Hepatocyte (in vitro differentiated cells): ENCODE results near the gene MOSMO. TPM values are rescaled to one million over a fixed set of nuclear protein-coding genes. Genes with fewer than 3 reads are reported as not detected.

Experiments used
- DNase-seq: peaks from one replicate; pipeline ENCODE4 v3.0.0-alpha.2; 2016; ENCODE audit warnings: low spot score
- H2AFZ ChIP-seq: fragments of 200-600 bp; sonication (generic); 2 replicates; pipeline ENCODE4 v1.6.0; 2016; ENCODE audit warnings: antibody characterized with exemption, mild to moderate bottlenecking
- H3K27ac ChIP-seq: fragments of 200-600 bp; sonication (generic); 2 replicates; pipeline ENCODE4 v1.5.1; 2016; ENCODE audit warnings: mild to moderate bottlenecking
- H3K27me3 ChIP-seq: fragments of 200-600 bp; sonication (generic); 2 replicates; pipeline ENCODE4 v1.6.1; 2016
- H3K36me3 ChIP-seq: fragments of 200-600 bp; sonication (generic); replicated peaks from 2 replicates; pipeline ENCODE4 v1.5.1; 2016; ENCODE audit warnings: low read depth; ENCODE audit not compliant: insufficient read depth
- H3K4me1 ChIP-seq: fragments of 200-600 bp; sonication (generic); 2 replicates; pipeline ENCODE4 v1.5.1; 2016; ENCODE audit warnings: mild to moderate bottlenecking, moderate library complexity; ENCODE audit not compliant: insufficient read depth
- H3K4me2 ChIP-seq: fragments of 200-600 bp; sonication (generic); 2 replicates; pipeline ENCODE4 v1.6.0; 2016
- H3K4me3 ChIP-seq: fragments of 200-600 bp; sonication (generic); 2 replicates; pipeline ENCODE4 v1.5.1; 2016; ENCODE audit warnings: mild to moderate bottlenecking
- H3K79me2 ChIP-seq: fragments of 200-600 bp; sonication (generic); 2 replicates; pipeline ENCODE4 v1.6.0; 2017; ENCODE audit warnings: mild to moderate bottlenecking
- H3K9me2 ChIP-seq: fragments of 200-600 bp; sonication (generic); replicated peaks from 2 replicates; pipeline ENCODE4 v1.6.0; 2017; ENCODE audit warnings: mild to moderate bottlenecking; ENCODE audit not compliant: insufficient read depth
- H3K9me3 ChIP-seq: fragments of 200-600 bp; sonication (generic); 2 replicates; pipeline ENCODE4 v1.5.1; 2016; ENCODE audit warnings: low read depth, mild to moderate bottlenecking
- H4K20me1 ChIP-seq: fragments of 200-600 bp; sonication (generic); 2 replicates; pipeline ENCODE4 v1.6.0; 2016; ENCODE audit warnings: mild to moderate bottlenecking; ENCODE audit not compliant: insufficient read depth, poor library complexity, severe bottlenecking
- EZH2 ChIP-seq: fragments of 200-600 bp; sonication (generic); IDR thresholded peaks from 2 replicates; pipeline ENCODE4 v1.6.1; 2016; ENCODE audit warnings: antibody characterized with exemption, mild to moderate bottlenecking, borderline replicate concordance
- EZH2phosphoT487 ChIP-seq: fragments of 200-600 bp; sonication (generic); IDR thresholded peaks from one replicate; pipeline ENCODE4 v1.6.1; 2018; ENCODE audit warnings: antibody characterized with exemption, mild to moderate bottlenecking, low read depth, moderate library complexity; ENCODE audit not compliant: unreplicated experiment, severe bottlenecking
- WGBS: methylation state at CpG from one replicate; pipeline ENCODE4 v1.1.6; 2016; ENCODE audit warnings: low lambda C conversion rate; ENCODE audit errors: missing lambda C conversion rate; 5-methylcytosine and 5-hydroxymethylcytosine counted together
- polyA plus RNA-seq: library from polyadenylated mRNA; unstranded; fragments of >200 nt; fragmentation: Nextera tagmentation; extraction: Ambion mirVana; gene quantifications from 2 replicates; pipeline ENCODE4 v1.2.1, GENCODE V29; 2016
- total RNA-seq: library from RNA; depleted of rRNA; stranded (reverse); fragments of >200 nt; gene quantifications from 2 replicates; pipeline ENCODE4 v1.2.3, GENCODE V29; 2014
- TF ChIP-seq, protein P1 (sequence below): fragments of 200-600 bp; sonication (generic); IDR thresholded peaks from 2 replicates; pipeline ENCODE4 v1.5.1; 2016; ENCODE audit warnings: antibody characterized with exemption, mild to moderate bottlenecking; ENCODE audit not compliant: poor library complexity

The MOSMO gene
- total and polyA plus RNA-seq, 2 experiments from 2014 or later: 6.5 to 16.1 TPM

DNA sequence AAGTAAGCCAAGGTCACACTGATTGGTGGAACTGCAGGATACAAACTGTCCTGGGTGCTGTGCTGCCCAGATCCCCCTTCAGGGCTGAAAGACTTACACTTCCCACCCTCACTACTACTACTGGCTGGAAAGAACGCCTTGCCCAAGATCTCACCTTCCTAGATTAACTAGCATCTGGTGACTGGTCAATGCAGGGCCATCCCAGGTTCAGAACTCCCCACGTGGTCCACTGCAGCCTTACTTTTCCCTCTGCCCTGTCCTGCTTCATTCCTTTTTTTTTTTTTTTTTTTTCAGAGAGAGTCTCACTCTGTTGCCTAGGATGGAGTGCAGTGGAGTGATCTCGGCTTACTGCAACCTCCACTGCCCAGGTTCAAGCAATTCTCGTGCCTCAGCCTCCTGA lies 4.7 kb upstream of the MOSMO start:
- H3K27me3 ChIP-seq: no peaks in the 10 kb centered on the region
- no peaks in the 10 kb centered on the region for H3K9me3 ChIP-seq
- no peak overlapping the region for H2AFZ ChIP-seq
- 82% methylated on average over 4 of the region's 4 CpGs for whole genome bisulfite sequencing
- no peak for TF ChIP-seq EZH2phosphoT487
- TF ChIP-seq EZH2: no peak
- TF ChIP-seq, protein P1, sequence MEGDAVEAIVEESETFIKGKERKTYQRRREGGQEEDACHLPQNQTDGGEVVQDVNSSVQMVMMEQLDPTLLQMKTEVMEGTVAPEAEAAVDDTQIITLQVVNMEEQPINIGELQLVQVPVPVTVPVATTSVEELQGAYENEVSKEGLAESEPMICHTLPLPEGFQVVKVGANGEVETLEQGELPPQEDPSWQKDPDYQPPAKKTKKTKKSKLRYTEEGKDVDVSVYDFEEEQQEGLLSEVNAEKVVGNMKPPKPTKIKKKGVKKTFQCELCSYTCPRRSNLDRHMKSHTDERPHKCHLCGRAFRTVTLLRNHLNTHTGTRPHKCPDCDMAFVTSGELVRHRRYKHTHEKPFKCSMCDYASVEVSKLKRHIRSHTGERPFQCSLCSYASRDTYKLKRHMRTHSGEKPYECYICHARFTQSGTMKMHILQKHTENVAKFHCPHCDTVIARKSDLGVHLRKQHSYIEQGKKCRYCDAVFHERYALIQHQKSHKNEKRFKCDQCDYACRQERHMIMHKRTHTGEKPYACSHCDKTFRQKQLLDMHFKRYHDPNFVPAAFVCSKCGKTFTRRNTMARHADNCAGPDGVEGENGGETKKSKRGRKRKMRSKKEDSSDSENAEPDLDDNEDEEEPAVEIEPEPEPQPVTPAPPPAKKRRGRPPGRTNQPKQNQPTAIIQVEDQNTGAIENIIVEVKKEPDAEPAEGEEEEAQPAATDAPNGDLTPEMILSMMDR: no peak
- peaks cover under 1% of the 10 kb centered on the region for H3K79me2 ChIP-seq
- H4K20me1 ChIP-seq: no peaks in the 10 kb centered on the region
- no peaks in the 10 kb centered on the region for H3K9me2 ChIP-seq
- no peak overlapping the region for H3K4me2 ChIP-seq
- H3K4me3 ChIP-seq: no peak overlapping the region
- peaks cover 5% of the 10 kb centered on the region for H3K4me1 ChIP-seq
- DNase-seq: no peak
- no peak overlapping the region for H3K27ac ChIP-seq
- no peaks in the 10 kb centered on the region for H3K36me3 ChIP-seq

DNA sequence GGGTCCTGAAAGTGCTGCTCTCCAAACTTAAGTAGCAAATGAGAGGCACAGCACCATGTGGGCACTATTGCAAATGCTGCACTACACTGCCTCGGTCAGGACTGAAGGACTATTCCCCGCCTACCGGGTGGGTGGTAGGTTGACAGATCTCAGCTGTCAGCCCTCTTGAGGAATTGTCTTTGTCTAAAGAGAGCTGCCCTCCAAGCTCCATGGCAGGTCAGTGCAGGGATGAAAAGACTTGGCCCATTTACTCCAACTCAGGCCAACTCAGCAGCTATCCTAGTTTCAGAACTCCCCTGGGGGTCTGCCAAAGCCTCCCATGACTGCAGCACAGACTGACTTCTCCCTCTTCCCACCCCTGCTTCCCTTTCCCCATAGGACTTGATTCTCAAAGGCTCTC lies 3.6 kb upstream of the MOSMO start:
- no peak overlapping the region for H2AFZ ChIP-seq
- 32% methylated on average over 3 of the region's 3 CpGs for WGBS
- no peak overlapping the region for H3K4me3 ChIP-seq
- H4K20me1 ChIP-seq: no peaks in the 10 kb centered on the region
- no peak for DNase-seq
- no peaks in the 10 kb centered on the region for H3K36me3 ChIP-seq
- no peaks in the 10 kb centered on the region for H3K27me3 ChIP-seq
- no peak overlapping the region for H3K4me2 ChIP-seq
- H3K79me2 ChIP-seq: peaks cover 12% of the 10 kb centered on the region
- peaks cover 4% of the 10 kb centered on the region for H3K4me1 ChIP-seq
- no peaks in the 10 kb centered on the region for H3K9me2 ChIP-seq
- TF ChIP-seq EZH2: no peak
- TF ChIP-seq, protein P1: no peak
- no peak for TF ChIP-seq EZH2phosphoT487
- H3K27ac ChIP-seq: no peak overlapping the region
- H3K9me3 ChIP-seq: no peaks in the 10 kb centered on the region

DNA sequence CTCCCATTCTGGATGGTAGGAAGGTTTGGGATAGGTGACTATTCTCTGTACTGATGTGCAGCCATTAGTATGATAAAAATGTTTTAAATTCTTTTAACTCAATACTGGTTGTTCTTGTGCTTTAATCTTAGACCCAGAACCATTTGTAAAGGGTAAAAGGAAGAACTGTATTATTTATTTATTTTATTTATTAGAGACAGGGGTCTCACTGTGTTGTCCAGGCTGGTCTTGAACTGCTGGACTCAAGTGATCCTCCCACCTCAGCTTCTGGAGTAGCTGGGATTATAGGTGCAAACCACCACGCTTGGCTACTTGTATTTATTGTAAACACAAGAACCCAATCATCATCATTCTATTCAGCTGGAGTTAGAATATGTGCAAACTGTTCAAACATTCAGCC lies 2.2 kb upstream of the MOSMO start:
- WGBS: 78% methylated on average over 1 of the region's 1 CpG
- H3K4me2 ChIP-seq: no peak overlapping the region

More for the DNA sequence above, 2.2 kb upstream of the MOSMO start:
- Histone ChIP-seq H3K27ac (no peak overlapping the region), H3K4me3 (no peak overlapping the region), H3K36me3 (no peaks in the 10 kb centered on the region), H3K9me3 (no peaks in the 10 kb centered on the region), H2AFZ (no peak overlapping the region), H3K9me2 (no peaks in the 10 kb centered on the region), H4K20me1 (peaks cover 10% of the 10 kb centered on the region), H3K27me3 (no peaks in the 10 kb centered on the region), H3K4me1 (peaks cover 4% of the 10 kb centered on the region), H3K79me2 (peaks cover 26% of the 10 kb centered on the region)
- DNase-seq: no peak
- TF ChIP-seq EZH2: no peak
- TF ChIP-seq EZH2phosphoT487: no peak
- TF ChIP-seq, protein P1: no peak
